Measurements from ENCODE around the gene NAP1L5.
A peak's percentile ranks its signal among the peaks of the same experiment; 100 is the strongest.

Gene NAP1L5

GRCh38 chr4:88660446-88661294 lies 37.0 kb downstream of the NAP1L5 start:
- peak; percentile 28 for DNase-seq (ENCODE audit: low read depth)

- no peak for DNase-seq (ENCODE audit: low read depth)
These were observed 37.8 kb downstream of the NAP1L5 start for GRCh38 chr4:88659890-88660208.

- DNase-seq (ENCODE audit: low read depth): peak; percentile 77
These were observed 38.4 kb downstream of the NAP1L5 start for GRCh38 chr4:88659055-88659889.

- DNase-seq (ENCODE audit: low read depth): no peak
These were observed 42.4 kb downstream of the NAP1L5 start for GRCh38 chr4:88655226-88655625.

GRCh38 chr4:88653371-88653946 lies 44.2 kb downstream of the NAP1L5 start:
- DNase-seq (ENCODE audit: low read depth): no peak

GRCh38 chr4:88649716-88650115 lies 47.9 kb downstream of the NAP1L5 start:
- no peak for DNase-seq (ENCODE audit: low read depth)

GRCh38 chr4:88646528-88647280 lies 50.9 kb downstream of the NAP1L5 start:
- no peak for DNase-seq (ENCODE audit: low read depth)

GRCh38 chr4:88645994-88646393 lies 51.6 kb downstream of the NAP1L5 start:
- no peak for DNase-seq (ENCODE audit: low read depth)
